Activated T-cell treated with anti-CD3 and anti-CD28 coated beads for 48 hours (primary cell): ENCODE data around the gene TEX261.
"Not testable (repeated sequence)": the region's sequence is repeated elsewhere in the genome, so short reads cannot be mapped to it uniquely, and the experiment has no call there.

Experiments used
- DNase-seq: peaks from one replicate; pipeline ENCODE4 v3.0.0-alpha.2; 2020; ENCODE audit warnings: low read depth

The TEX261 gene

GRCh38 chr2:70999931-71000330, 5.3 kb upstream of the TEX261 start:
- not testable (repeated sequence) for DNase-seq

- no peak for DNase-seq
Measured at GRCh38 chr2:70999362-70999761, 4.7 kb upstream of the TEX261 start.

GRCh38 chr2:70998885-70999284, 4.2 kb upstream of the TEX261 start:
- DNase-seq = not testable (repeated sequence)

GRCh38 chr2:70995426-70995729, 705 bp upstream of the TEX261 start:
- DNase-seq = no peak

GRCh38 chr2:70994009-70994698, 519 bp downstream of the TEX261 start:
- peak; percentile 65 for DNase-seq

- no peak for DNase-seq
Measured at GRCh38 chr2:70992945-70993853, 1.5 kb downstream of the TEX261 start.

- no peak for DNase-seq
Measured at GRCh38 chr2:70991742-70992141, 2.9 kb downstream of the TEX261 start.

- DNase-seq = no peak
Measured at GRCh38 chr2:70991142-70991541, 3.5 kb downstream of the TEX261 start.

GRCh38 chr2:70990216-70990615, 4.5 kb downstream of the TEX261 start:
- DNase-seq = no peak

- DNase-seq = no peak
Measured at GRCh38 chr2:70988726-70989648, 5.7 kb downstream of the TEX261 start.

- DNase-seq = no peak
Measured at GRCh38 chr2:70988151-70988550, 6.5 kb downstream of the TEX261 start.

- no peak for DNase-seq
Measured at GRCh38 chr2:70987386-70987785, 7.3 kb downstream of the TEX261 start.

GRCh38 chr2:70986499-70987189, 8.0 kb downstream of the TEX261 start:
- no peak for DNase-seq

GRCh38 chr2:70985956-70986355, 8.7 kb downstream of the TEX261 start:
- DNase-seq = no peak

GRCh38 chr2:70985283-70985688, 9.4 kb downstream of the TEX261 start:
- DNase-seq = no peak

- peak; percentile 85 for DNase-seq
Measured at GRCh38 chr2:70984576-70985282, 9.9 kb downstream of the TEX261 start.

- no peak for DNase-seq
Measured at GRCh38 chr2:70984228-70984575, 10.5 kb downstream of the TEX261 start.

- no peak for DNase-seq
Measured at GRCh38 chr2:70983506-70984227, 11.0 kb downstream of the TEX261 start.

GRCh38 chr2:70982971-70983370, 11.7 kb downstream of the TEX261 start:
- no peak for DNase-seq
